Tibial nerve (tissue), 4 donors: ENCODE results near the gene DPH1. TPM values are rescaled to one million over a fixed set of nuclear protein-coding genes. Genes with fewer than 3 reads are reported as not detected.

Source experiments
- DNase-seq, 2 donors: peaks; one replicate each; pipeline ENCODE4 v3.0.0-alpha.2; 2019; ENCODE audit warnings: low spot score in 2 of 2
- H3K27ac ChIP-seq, 4 donors: fragments of 200-600 bp; sonication (generic) in 3 of 4; one replicate each; pipeline ENCODE4 v1.5.1; 2017 to 2019; ENCODE audit warnings: mild to moderate bottlenecking in 1 of 4
- H3K27me3 ChIP-seq, 2 donors: fragments of 200-600 bp; sonication (generic) in 1 of 2; one replicate each; pipeline versions ENCODE4 v1.5.1 to v1.6.0; 2017 to 2019
- H3K36me3 ChIP-seq, 3 donors: fragments of 200-600 bp; sonication (generic); one replicate each; pipeline ENCODE4 v1.5.1; 2018 to 2019
- H3K4me1 ChIP-seq, 4 donors: fragments of 200-600 bp; sonication (generic) in 3 of 4; one replicate each; pipeline ENCODE4 v1.5.1; 2017 to 2019
- H3K4me3 ChIP-seq, 4 donors: fragments of 200-600 bp; sonication (generic) in 3 of 4; one replicate each; pipeline ENCODE4 v1.5.1; 2017 to 2019; ENCODE audit warnings: mild to moderate bottlenecking in 1 of 4, moderate library complexity in 1 of 4
- H3K9me3 ChIP-seq, 4 donors: fragments of 200-600 bp; sonication (generic) in 3 of 4; one replicate each; pipeline ENCODE4 v1.5.1; 2017 to 2019
- EP300 ChIP-seq, 2 donors: sonication (generic); formaldehyde crosslinking; IDR thresholded peaks; one replicate each; pipeline ENCODE4 v1.6.1; 2017; ENCODE audit warnings: antibody characterized with exemption in 2 of 2, mild to moderate bottlenecking in 1 of 2
- POLR2A ChIP-seq, 2 donors: fragments of 450-650 bp; IDR thresholded peaks; one replicate each; pipeline ENCODE4 v1.6.1; 2017; ENCODE audit warnings: antibody characterized with exemption in 2 of 2, mild to moderate bottlenecking in 2 of 2, moderate library complexity in 2 of 2
- WGBS, 2 donors: methylation state at CpG; one replicate each; pipeline ENCODE4 v1.1.5; 2018; 5-methylcytosine and 5-hydroxymethylcytosine counted together
- total RNA-seq, 4 donors: library from RNA; depleted of rRNA; stranded (reverse); fragments of >200 nt; gene quantifications; one replicate each; pipeline ENCODE4 v1.1.0, GENCODE V29; 2016
- TF ChIP-seq, protein P1 (sequence below), 5 experiments: fragments of 200-600 bp in 3 of 5; fragments of 450-650 bp in 2 of 5; sonication (generic) in 3 of 5; IDR thresholded peaks; one replicate each; pipeline ENCODE4 v1.5.1; 2016 to 2019; ENCODE audit warnings: antibody characterized with exemption in 5 of 5, mild to moderate bottlenecking in 3 of 5, moderate library complexity in 2 of 5

DPH1 gene
- total RNA-seq, 4 donors from 2014 or later = 56.3 to 137 (median 63.9) TPM

DNA sequence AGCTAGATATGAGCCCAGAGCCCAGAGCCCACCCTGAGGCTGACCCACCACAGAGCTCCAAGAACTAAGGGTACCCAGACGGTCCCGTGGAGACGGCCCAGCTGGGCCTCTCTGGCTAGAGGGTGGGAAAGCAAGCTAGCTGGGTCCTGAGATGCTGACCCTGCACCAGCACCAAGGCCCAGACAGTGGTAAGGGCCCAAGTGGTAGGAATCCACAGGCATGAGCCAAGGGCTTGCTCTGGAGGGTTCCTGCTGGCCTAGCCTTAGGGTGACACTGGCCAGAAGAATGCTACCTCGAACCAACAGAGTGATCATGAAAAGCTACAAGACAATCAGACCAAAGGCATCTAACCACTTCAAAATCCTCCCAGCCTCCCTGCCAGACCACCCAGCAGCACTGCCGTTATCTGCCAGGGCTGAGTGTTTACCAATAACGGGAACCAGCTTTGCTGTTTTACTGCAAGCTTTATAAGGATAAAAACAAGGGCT, 38.1 kb downstream of the DPH1 start:
- no peaks in the 10 kb centered on the region for H3K27me3 ChIP-seq
- TF ChIP-seq POLR2A (IDR thresholded peaks at IDR 0.05) (no peak), EP300 (IDR thresholded peaks at IDR 0.05) (peak in 1 of 2 donors; percentile 53)
- peaks cover 0 to 90% (median 0%) of the 10 kb centered on the region in 3 donors for H3K36me3 ChIP-seq
- H3K9me3 ChIP-seq = no peaks in the 10 kb centered on the region
- 41 to 45% methylated on average over 4 to 6 of the region's 6 CpGs for whole genome bisulfite sequencing, 2 donors
- peak overlapping the region in 3 of 4 donors; percentile 54 to 92 (median 91) for H3K27ac ChIP-seq
- H3K4me1 ChIP-seq = peaks cover 0 to 91% (median 67%) of the 10 kb centered on the region in 4 donors
- no peak overlapping the region for H3K4me3 ChIP-seq
- DNase-seq = no peak

DNA sequence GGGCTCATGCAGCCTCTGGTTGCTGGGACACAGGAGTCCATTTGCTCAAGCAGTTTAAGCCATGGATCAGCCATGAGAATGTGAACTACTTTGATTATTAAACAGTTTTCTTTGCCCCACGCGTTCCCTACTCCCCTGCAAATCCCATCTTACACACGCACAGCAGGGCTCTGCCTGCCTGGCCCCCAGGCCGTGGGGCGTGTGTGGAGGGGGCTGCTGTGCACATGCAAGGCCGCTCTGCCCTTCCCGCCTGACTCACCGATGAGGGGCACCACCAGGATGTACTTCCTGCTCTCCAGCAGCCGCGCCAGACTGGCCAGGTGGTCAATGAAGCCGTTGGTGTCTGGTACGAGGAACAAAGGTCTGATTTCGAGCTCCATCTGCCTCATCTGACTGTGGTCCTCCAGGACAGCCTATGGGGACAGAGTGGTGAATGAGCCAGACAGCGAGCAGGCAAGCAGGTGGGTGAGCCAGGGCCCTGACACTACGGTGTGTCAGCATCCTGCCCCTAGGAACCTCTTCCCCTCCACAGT, 38.6 kb downstream of the DPH1 start:
- Histone ChIP-seq H3K9me3 (no peaks in the 10 kb centered on the region), H3K27ac (peak overlapping the region in 3 of 4 donors; percentile 54 to 92 (median 91)), H3K27me3 (no peaks in the 10 kb centered on the region), H3K4me3 (no peak overlapping the region), H3K36me3 (peaks cover 0 to 85% (median 0%) of the 10 kb centered on the region in 3 donors), H3K4me1 (peaks cover 0 to 88% (median 62%) of the 10 kb centered on the region in 4 donors)
- 61 to 63% methylated on average over 14 to 15 of the region's 15 CpGs for WGBS, 2 donors
- no peak for DNase-seq
- TF ChIP-seq POLR2A (IDR thresholded peaks at IDR 0.05) (no peak), EP300 (IDR thresholded peaks at IDR 0.05) (no peak)
- TF ChIP-seq, protein P1, sequence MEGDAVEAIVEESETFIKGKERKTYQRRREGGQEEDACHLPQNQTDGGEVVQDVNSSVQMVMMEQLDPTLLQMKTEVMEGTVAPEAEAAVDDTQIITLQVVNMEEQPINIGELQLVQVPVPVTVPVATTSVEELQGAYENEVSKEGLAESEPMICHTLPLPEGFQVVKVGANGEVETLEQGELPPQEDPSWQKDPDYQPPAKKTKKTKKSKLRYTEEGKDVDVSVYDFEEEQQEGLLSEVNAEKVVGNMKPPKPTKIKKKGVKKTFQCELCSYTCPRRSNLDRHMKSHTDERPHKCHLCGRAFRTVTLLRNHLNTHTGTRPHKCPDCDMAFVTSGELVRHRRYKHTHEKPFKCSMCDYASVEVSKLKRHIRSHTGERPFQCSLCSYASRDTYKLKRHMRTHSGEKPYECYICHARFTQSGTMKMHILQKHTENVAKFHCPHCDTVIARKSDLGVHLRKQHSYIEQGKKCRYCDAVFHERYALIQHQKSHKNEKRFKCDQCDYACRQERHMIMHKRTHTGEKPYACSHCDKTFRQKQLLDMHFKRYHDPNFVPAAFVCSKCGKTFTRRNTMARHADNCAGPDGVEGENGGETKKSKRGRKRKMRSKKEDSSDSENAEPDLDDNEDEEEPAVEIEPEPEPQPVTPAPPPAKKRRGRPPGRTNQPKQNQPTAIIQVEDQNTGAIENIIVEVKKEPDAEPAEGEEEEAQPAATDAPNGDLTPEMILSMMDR (IDR thresholded peaks at IDR 0.05) = no peak

- H3K27me3 ChIP-seq = no peaks in the 10 kb centered on the region
- H3K27ac ChIP-seq = peak overlapping the region in 3 of 4 donors; percentile 67 to 81 (median 67)
- peaks cover 0 to 80% (median 0%) of the 10 kb centered on the region in 3 donors for H3K36me3 ChIP-seq
- H3K9me3 ChIP-seq = no peaks in the 10 kb centered on the region
- no peak for DNase-seq
- TF ChIP-seq POLR2A (IDR thresholded peaks at IDR 0.05) (no peak), EP300 (IDR thresholded peaks at IDR 0.05) (no peak)
- TF ChIP-seq, protein P1 (IDR thresholded peaks at IDR 0.05) = no peak
- WGBS, 2 donors = 84 to 87% methylated on average over 13 of the region's 13 CpGs
- no peak overlapping the region for H3K4me3 ChIP-seq
- peaks cover 0 to 80% (median 49%) of the 10 kb centered on the region in 4 donors for H3K4me1 ChIP-seq
Measured at GRCh38 chr17:2070241-2071023, 40.5 kb downstream of the DPH1 start.

- WGBS, 2 donors = 83 to 89% methylated on average over 6 of the region's 6 CpGs
- no peaks in the 10 kb centered on the region for H3K9me3 ChIP-seq
- H3K4me1 ChIP-seq = peaks cover 0 to 80% (median 50%) of the 10 kb centered on the region in 4 donors
- peak overlapping the region; percentile 5 to 81 (median 67) for H3K27ac ChIP-seq
- TF ChIP-seq POLR2A (IDR thresholded peaks at IDR 0.05) (no peak), EP300 (IDR thresholded peaks at IDR 0.05) (no peak)
- TF ChIP-seq, protein P1 (IDR thresholded peaks at IDR 0.05) = no peak
- H3K27me3 ChIP-seq = no peaks in the 10 kb centered on the region
- no peak for DNase-seq
- H3K36me3 ChIP-seq = peaks cover 0 to 80% (median 0%) of the 10 kb centered on the region in 3 donors
- no peak overlapping the region for H3K4me3 ChIP-seq
Measured at GRCh38 chr17:2071024-2071385, 41.1 kb downstream of the DPH1 start.

- Histone ChIP-seq H3K27me3 (no peaks in the 10 kb centered on the region), H3K36me3 (peaks cover 0 to 81% (median 0%) of the 10 kb centered on the region in 3 donors), H3K4me3 (no peak overlapping the region), H3K4me1 (peaks cover 0 to 80% (median 49%) of the 10 kb centered on the region in 4 donors), H3K9me3 (no peaks in the 10 kb centered on the region), H3K27ac (peak overlapping the region; percentile 5 to 81 (median 67))
- 60 to 76% methylated on average over 29 to 30 of the region's 31 CpGs for WGBS, 2 donors
- TF ChIP-seq EP300 (IDR thresholded peaks at IDR 0.05) (peak in 1 of 2 donors; percentile 51), POLR2A (IDR thresholded peaks at IDR 0.05) (no peak)
- TF ChIP-seq, protein P1 (IDR thresholded peaks at IDR 0.05) = no peak
- DNase-seq = no peak
Measured at GRCh38 chr17:2071455-2072281, 41.7 kb downstream of the DPH1 start.
